Progenitor cell of endocrine pancreas (in vitro differentiated cells): ENCODE data around the gene FAM83B. TPM values are rescaled to one million over a fixed set of nuclear protein-coding genes. Genes with fewer than 3 reads are reported as not detected.

Experiments used
- DNase-seq: peaks from one replicate; pipeline ENCODE4 v3.0.0; 2021; ENCODE audit warnings: low spot score; ENCODE audit not compliant: unreplicated experiment
- H3K27ac Mint-ChIP-seq: 2 replicates; pipeline ENCODE4 v1.8.0; 2021; ENCODE audit warnings: mild to moderate bottlenecking, moderate library complexity, mixed read lengths
- H3K27me3 Mint-ChIP-seq: 2 replicates; pipeline ENCODE4 v1.8.0; 2021; ENCODE audit warnings: mixed read lengths
- H3K36me3 Mint-ChIP-seq: 2 replicates; pipeline ENCODE4 v1.8.0; 2022; ENCODE audit warnings: mixed read lengths; ENCODE audit not compliant: insufficient read depth
- H3K4me1 Mint-ChIP-seq: 2 replicates; pipeline ENCODE4 v1.8.0; 2021; ENCODE audit warnings: low read depth, mixed read lengths
- H3K4me3 Mint-ChIP-seq: 2 replicates; pipeline ENCODE4 v1.8.0; 2021; ENCODE audit warnings: low read depth, mild to moderate bottlenecking, moderate library complexity, mixed read lengths
- H3K9me3 Mint-ChIP-seq: 2 replicates; pipeline ENCODE4 v1.8.0; 2021; ENCODE audit warnings: low read depth, mixed read lengths
- total RNA-seq: library from RNA; stranded (reverse); gene quantifications from 2 replicates; pipeline ENCODE4 v1.2.1, GENCODE V29; 2021
- TF ChIP-seq, protein P1 (sequence below): fragments of 200-600 bp; sonication (generic); IDR thresholded peaks from one replicate; pipeline ENCODE4 v1.5.0; 2021; ENCODE audit warnings: antibody characterized with exemption, mild to moderate bottlenecking; ENCODE audit not compliant: unreplicated experiment

Gene FAM83B
- total RNA-seq, 1 donor from 2014 or later, result 17.4 TPM

DNA sequence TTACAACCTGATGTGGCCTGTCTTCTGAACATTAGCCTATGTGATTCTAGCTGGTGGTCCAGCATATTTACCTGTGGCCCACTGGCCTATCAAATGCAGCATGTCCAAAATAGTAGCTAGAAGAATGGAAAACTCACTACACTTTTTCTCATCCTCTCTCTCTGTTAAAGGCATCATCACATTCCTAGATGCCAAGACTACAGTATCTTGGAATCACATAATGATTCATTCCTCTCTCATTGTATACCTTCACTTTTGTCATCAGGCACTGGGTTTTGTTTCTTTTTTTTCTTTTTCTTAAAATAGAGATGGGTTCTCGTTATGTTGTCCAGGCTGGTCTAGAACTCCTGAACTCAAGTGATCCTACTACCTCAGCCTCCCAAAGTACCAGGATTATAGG lies 45.0 kb downstream of the FAM83B start:
- Mint-ChIP-seq H3K36me3 (peaks cover 2% of the 10 kb centered on the region), H3K4me1 (no peaks in the 10 kb centered on the region), H3K27ac (no peak overlapping the region), H3K9me3 (no peaks in the 10 kb centered on the region), H3K27me3 (no peaks in the 10 kb centered on the region), H3K4me3 (no peak overlapping the region)
- TF ChIP-seq, protein P1, sequence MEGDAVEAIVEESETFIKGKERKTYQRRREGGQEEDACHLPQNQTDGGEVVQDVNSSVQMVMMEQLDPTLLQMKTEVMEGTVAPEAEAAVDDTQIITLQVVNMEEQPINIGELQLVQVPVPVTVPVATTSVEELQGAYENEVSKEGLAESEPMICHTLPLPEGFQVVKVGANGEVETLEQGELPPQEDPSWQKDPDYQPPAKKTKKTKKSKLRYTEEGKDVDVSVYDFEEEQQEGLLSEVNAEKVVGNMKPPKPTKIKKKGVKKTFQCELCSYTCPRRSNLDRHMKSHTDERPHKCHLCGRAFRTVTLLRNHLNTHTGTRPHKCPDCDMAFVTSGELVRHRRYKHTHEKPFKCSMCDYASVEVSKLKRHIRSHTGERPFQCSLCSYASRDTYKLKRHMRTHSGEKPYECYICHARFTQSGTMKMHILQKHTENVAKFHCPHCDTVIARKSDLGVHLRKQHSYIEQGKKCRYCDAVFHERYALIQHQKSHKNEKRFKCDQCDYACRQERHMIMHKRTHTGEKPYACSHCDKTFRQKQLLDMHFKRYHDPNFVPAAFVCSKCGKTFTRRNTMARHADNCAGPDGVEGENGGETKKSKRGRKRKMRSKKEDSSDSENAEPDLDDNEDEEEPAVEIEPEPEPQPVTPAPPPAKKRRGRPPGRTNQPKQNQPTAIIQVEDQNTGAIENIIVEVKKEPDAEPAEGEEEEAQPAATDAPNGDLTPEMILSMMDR, result no peak
- DNase-seq, result no peak

DNA sequence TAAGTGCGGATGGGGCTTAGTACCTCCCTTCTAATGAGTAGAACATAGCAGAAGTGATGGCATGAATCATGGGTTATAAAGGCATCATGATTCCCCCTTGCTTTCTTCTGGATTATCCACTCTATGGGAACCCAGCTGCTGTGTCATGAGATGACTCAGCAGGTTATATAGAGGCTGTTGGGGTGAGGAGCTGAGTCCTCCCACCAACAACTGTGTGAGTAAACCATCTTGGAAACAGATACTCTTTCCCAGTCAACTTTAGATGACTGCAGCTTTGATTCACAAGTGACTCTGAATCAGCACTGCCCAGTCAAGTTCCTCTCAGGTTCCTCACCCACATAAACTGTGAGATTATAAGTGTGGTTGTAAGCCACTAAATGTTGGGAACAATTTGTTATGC lies 46.3 kb downstream of the FAM83B start:
- no peaks in the 10 kb centered on the region for H3K4me1 Mint-ChIP-seq
- H3K27ac Mint-ChIP-seq, result no peak overlapping the region
- DNase-seq, result no peak
- H3K27me3 Mint-ChIP-seq, result no peaks in the 10 kb centered on the region
- H3K36me3 Mint-ChIP-seq, result peaks cover 2% of the 10 kb centered on the region
- H3K9me3 Mint-ChIP-seq, result no peaks in the 10 kb centered on the region
- H3K4me3 Mint-ChIP-seq, result no peak overlapping the region
- TF ChIP-seq, protein P1, result no peak

DNA sequence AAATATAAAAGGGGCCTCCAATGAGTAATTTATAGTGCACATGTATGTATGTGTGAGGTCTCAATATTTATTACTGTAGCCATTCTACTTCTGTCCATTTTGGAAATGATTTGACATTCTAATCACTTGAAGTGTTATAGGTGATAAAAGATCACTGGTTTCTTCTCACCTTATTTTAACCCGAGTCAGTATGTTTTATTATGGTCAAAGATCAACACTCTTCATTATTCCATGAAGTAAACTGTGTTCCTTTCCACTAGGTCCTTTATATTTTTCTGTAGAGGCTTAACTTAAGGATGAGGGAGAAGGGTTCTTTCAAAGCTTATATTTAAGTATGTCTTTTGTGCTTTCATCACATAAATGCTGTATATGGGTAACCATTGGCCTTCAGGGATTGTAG lies 47.2 kb downstream of the FAM83B start:
- no peak for DNase-seq
- H3K36me3 Mint-ChIP-seq, result peaks cover under 1% of the 10 kb centered on the region
- TF ChIP-seq, protein P1, result no peak
- H3K4me1 Mint-ChIP-seq, result no peaks in the 10 kb centered on the region
- no peak overlapping the region for H3K27ac Mint-ChIP-seq
- H3K9me3 Mint-ChIP-seq, result no peaks in the 10 kb centered on the region
- H3K27me3 Mint-ChIP-seq, result no peaks in the 10 kb centered on the region
- no peak overlapping the region for H3K4me3 Mint-ChIP-seq

DNA sequence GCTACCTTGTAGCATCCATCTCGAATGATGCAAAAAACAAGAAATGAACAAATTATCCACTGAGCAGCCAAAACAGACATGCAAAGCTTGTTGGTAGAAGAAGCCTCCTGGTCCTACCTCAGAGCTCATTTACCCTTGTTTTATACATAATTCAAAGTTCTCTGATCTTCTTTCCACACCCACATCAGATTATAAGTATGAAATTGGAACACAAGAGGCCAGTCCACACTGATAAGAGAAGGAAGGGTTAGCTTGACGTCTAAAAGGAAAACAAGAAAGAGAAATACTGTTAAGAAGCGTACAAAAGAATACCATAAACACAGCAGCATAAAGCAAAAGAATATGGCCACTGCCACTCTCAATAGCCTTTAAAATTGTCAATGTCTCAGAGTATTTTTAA lies 49.7 kb downstream of the FAM83B start:
- H3K4me3 Mint-ChIP-seq, result no peak overlapping the region
- peaks cover 12% of the 10 kb centered on the region for H3K4me1 Mint-ChIP-seq
- no peaks in the 10 kb centered on the region for H3K9me3 Mint-ChIP-seq
- no peak overlapping the region for H3K27ac Mint-ChIP-seq
- no peaks in the 10 kb centered on the region for H3K27me3 Mint-ChIP-seq
- H3K36me3 Mint-ChIP-seq, result no peaks in the 10 kb centered on the region
- no peak for DNase-seq
- TF ChIP-seq, protein P1, result no peak

DNA sequence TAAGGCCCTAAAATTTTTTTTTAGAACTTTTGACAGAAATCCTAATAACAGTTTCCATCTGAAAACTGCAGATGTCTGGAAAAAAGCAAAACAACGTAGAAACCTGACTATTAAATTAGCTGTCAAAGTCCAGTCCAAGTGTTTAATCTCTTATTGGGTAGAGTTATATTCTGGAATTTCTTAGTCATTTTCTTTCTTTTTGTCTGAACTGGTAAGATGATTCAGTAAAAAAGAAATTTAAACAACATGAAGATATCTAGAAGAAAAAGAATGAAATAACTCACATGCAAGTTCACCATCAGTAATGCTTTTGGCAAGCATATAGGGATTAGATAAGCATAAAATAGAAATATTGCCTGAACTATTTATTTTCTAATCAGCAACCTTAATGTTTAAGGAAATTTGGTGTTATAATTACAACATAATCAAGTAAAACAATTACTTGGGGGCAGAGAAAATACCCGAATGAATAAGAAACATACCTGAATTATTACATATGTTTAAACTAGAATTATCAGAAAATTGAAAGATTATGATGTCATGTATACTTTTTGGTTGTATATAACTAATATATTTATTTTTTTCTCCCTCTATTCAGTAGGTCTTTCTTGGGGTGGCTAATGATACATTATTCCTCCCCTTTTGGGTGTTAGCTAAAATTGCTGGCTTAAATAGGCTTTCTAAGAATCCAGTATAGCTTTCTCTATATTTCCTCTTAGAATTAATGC lies 51.1 kb downstream of the FAM83B start:
- peaks cover 3% of the 10 kb centered on the region for H3K36me3 Mint-ChIP-seq

More for the DNA sequence above, 51.1 kb downstream of the FAM83B start:
- Mint-ChIP-seq H3K9me3 (peaks cover 3% of the 10 kb centered on the region), H3K27me3 (no peaks in the 10 kb centered on the region), H3K4me3 (no peak overlapping the region), H3K27ac (no peak overlapping the region), H3K4me1 (peaks cover 14% of the 10 kb centered on the region)
- no peak for DNase-seq
- TF ChIP-seq, protein P1, result no peak
